GM23338 (cell line): ENCODE data around the gene CPXM2. TPM values are rescaled to one million over a fixed set of nuclear protein-coding genes. Genes with fewer than 3 reads are reported as not detected.

Source experiments
- ATAC-seq: fragments of 200-7000 bp; cut with Tn5 transposase; 3 replicates; pipeline ENCODE4 v1.9.1; 2020
- DNase-seq: peaks from one replicate; pipeline ENCODE4 v3.0.0-alpha.2; 2015; ENCODE audit warnings: low spot score
- H2AFZ ChIP-seq: fragments of 200-600 bp; sonication (generic); 2 replicates; pipeline ENCODE4 v1.8.0; 2016; ENCODE audit warnings: antibody characterized with exemption, mild to moderate bottlenecking, moderate library complexity
- H3F3A ChIP-seq: fragments of 200-600 bp; sonication (generic); replicated peaks from 2 replicates; pipeline ENCODE4 v1.8.0; 2017; ENCODE audit warnings: antibody characterized with exemption, mixed run types, low read depth
- H3K27ac ChIP-seq: fragments of 200-600 bp; sonication (generic); 2 replicates; pipeline ENCODE4 v1.6.1; 2016; ENCODE audit warnings: low read depth
- H3K27me3 ChIP-seq: fragments of 200-600 bp; sonication (generic); 2 replicates; pipeline ENCODE4 v1.8.0; 2016; ENCODE audit warnings: mild to moderate bottlenecking, mixed run types, moderate library complexity; ENCODE audit not compliant: insufficient read depth
- H3K36me3 ChIP-seq: fragments of 200-600 bp; sonication (generic); 2 replicates; pipeline ENCODE4 v1.8.0; 2016; ENCODE audit warnings: mild to moderate bottlenecking; ENCODE audit not compliant: insufficient read depth
- H3K4me1 ChIP-seq: fragments of 200-600 bp; sonication (generic); 2 replicates; pipeline ENCODE4 v1.8.0; 2016; ENCODE audit warnings: mild to moderate bottlenecking, moderate library complexity; ENCODE audit not compliant: insufficient read depth
- H3K4me2 ChIP-seq: fragments of 200-600 bp; sonication (generic); 2 replicates; pipeline ENCODE4 v1.7.1; 2017; ENCODE audit warnings: mixed run types
- H3K4me3 ChIP-seq: fragments of 200-600 bp; sonication (generic); 2 replicates; pipeline ENCODE4 v1.6.1; 2016; ENCODE audit warnings: mixed run types
- H3K79me2 ChIP-seq: fragments of 200-600 bp; sonication (generic); replicated peaks from 2 replicates; pipeline ENCODE4 v1.8.0; 2017; ENCODE audit warnings: mild to moderate bottlenecking; ENCODE audit not compliant: insufficient read depth
- H3K9me2 ChIP-seq: fragments of 200-600 bp; sonication (generic); 2 replicates; pipeline ENCODE4 v1.8.0; 2017; ENCODE audit not compliant: insufficient read depth
- H4K20me1 ChIP-seq: fragments of 200-600 bp; sonication (generic); replicated peaks from 2 replicates; pipeline ENCODE4 v1.8.0; 2017; ENCODE audit warnings: mild to moderate bottlenecking; ENCODE audit not compliant: insufficient read depth
- H3K27ac Mint-ChIP-seq: 2 replicates; pipeline ENCODE4 v1.8.0; 2020; ENCODE audit warnings: inconsistent platforms, mild to moderate bottlenecking, moderate library complexity, mixed read lengths
- H3K27me3 Mint-ChIP-seq: 3 replicates; pipeline ENCODE4 v1.8.0; 2022; ENCODE audit warnings: low read depth, mild to moderate bottlenecking, moderate library complexity, mixed read lengths, inconsistent platforms; ENCODE audit not compliant: insufficient read depth, poor library complexity
- H3K36me3 Mint-ChIP-seq: 3 replicates; pipeline ENCODE4 v1.8.0; 2021; ENCODE audit warnings: low read depth, mild to moderate bottlenecking, inconsistent platforms, moderate library complexity, mixed read lengths
- H3K4me1 Mint-ChIP-seq: 3 replicates; pipeline ENCODE4 v1.8.0; 2020; ENCODE audit warnings: mild to moderate bottlenecking, inconsistent platforms, mixed read lengths
- H3K4me3 Mint-ChIP-seq: 3 replicates; pipeline ENCODE4 v1.8.0; 2021; ENCODE audit warnings: moderate library complexity, mild to moderate bottlenecking, inconsistent platforms, mixed read lengths
- H3K9me3 Mint-ChIP-seq: 3 replicates; pipeline ENCODE4 v1.8.0; 2020; ENCODE audit warnings: moderate library complexity, mild to moderate bottlenecking, inconsistent platforms, mixed read lengths
- EZH2 ChIP-seq: fragments of 200-600 bp; sonication (generic); IDR thresholded peaks from one replicate; pipeline ENCODE4 v1.8.0; 2017; ENCODE audit warnings: antibody characterized with exemption, mild to moderate bottlenecking, low read depth; ENCODE audit not compliant: unreplicated experiment
- JUNB ChIP-seq: IDR thresholded peaks from one replicate; pipeline ENCODE4 v1.6.1; 2016; ENCODE audit warnings: antibody characterized with exemption; ENCODE audit not compliant: unreplicated experiment
- NANOG ChIP-seq: IDR thresholded peaks from 2 replicates; pipeline ENCODE4 v1.6.1; 2016; ENCODE audit warnings: antibody characterized with exemption, borderline replicate concordance
- POLR2AphosphoS5 ChIP-seq: IDR thresholded peaks from 2 replicates; pipeline ENCODE4 v1.6.1; 2016; ENCODE audit warnings: antibody characterized with exemption, low read depth
- ZNF331 ChIP-seq: fragments of 250-450 bp; sonication (Bioruptor Pico); IDR thresholded peaks from 2 replicates; pipeline ENCODE4 v1.5.0; 2020; ENCODE audit warnings: low read depth, mild to moderate bottlenecking, moderate library complexity
- polyA plus RNA-seq: library from polyadenylated mRNA; unstranded; fragments of >200 nt; fragmentation: Nextera tagmentation; extraction: Ambion mirVana; gene quantifications from 2 replicates; pipeline ENCODE4 v1.2.1, GENCODE V29; 2016
- total RNA-seq: library from RNA; depleted of rRNA; stranded (reverse); fragments of >200 nt; shearing (Covaris generic); gene quantifications from 2 replicates; pipeline ENCODE4 v1.2.3, GENCODE V29; 2014
- TF ChIP-seq, protein P1 (sequence below): IDR thresholded peaks from 2 replicates; pipeline ENCODE4 v1.6.1; 2016; ENCODE audit warnings: antibody characterized with exemption
- TF ChIP-seq, protein P2 (sequence below): fragments of 250-450 bp; sonication (Bioruptor Pico); IDR thresholded peaks from 2 replicates; pipeline ENCODE4 v1.5.0; 2020; ENCODE audit warnings: mild to moderate bottlenecking, moderate library complexity
- TF ChIP-seq, protein P3 (sequence below), 2 experiments: fragments of 200-600 bp in 1 of 2; sonication (generic) in 1 of 2; conservative IDR thresholded peaks; 2 replicates each; pipeline versions ENCODE4 v1.5.1 to v1.6.1; 2016 to 2017; ENCODE audit warnings: antibody characterized with exemption in 2 of 2, low read depth in 2 of 2, mild to moderate bottlenecking in 2 of 2, moderate library complexity in 1 of 2

CPXM2 gene
- total and polyA plus RNA-seq, 2 experiments from 2014 or later = 1.6 to 8.1 TPM

DNA sequence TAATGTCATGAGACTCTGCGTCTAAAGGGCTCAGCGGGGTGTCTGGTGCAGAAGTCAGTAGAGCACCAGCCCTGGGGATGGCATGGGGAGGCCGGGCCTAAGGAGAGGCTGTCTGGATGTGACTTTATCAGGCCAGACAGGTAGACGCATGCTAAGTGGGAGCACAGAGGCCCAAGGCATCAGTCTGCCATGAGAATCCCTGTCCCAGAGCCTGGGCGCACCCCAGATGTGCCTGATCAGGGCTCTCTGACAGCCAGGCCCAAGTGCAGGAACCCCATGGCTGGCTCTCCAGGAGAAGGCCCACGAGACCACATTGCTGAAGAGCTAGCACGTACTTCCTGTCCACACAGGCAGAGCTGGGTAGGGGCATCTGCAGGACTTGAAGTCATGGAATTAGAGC, 48.0 kb upstream of the CPXM2 start:
- ATAC-seq = no peak
- H3K79me2 ChIP-seq = no peaks in the 10 kb centered on the region
- H3K4me2 ChIP-seq = no peak overlapping the region
- H3F3A ChIP-seq = no peaks in the 10 kb centered on the region
- no peaks in the 10 kb centered on the region; the same call in 2 of the 3 replicates for H3K36me3 Mint-ChIP-seq
- H3K4me3 ChIP-seq = no peak overlapping the region
- TF ChIP-seq EZH2 = no peak
- TF ChIP-seq JUNB = no peak
- no peak for TF ChIP-seq NANOG
- TF ChIP-seq, protein P1, sequence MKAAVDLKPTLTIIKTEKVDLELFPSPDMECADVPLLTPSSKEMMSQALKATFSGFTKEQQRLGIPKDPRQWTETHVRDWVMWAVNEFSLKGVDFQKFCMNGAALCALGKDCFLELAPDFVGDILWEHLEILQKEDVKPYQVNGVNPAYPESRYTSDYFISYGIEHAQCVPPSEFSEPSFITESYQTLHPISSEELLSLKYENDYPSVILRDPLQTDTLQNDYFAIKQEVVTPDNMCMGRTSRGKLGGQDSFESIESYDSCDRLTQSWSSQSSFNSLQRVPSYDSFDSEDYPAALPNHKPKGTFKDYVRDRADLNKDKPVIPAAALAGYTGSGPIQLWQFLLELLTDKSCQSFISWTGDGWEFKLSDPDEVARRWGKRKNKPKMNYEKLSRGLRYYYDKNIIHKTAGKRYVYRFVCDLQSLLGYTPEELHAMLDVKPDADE = no peak
- TF ChIP-seq POLR2AphosphoS5 = no peak
- TF ChIP-seq, protein P2, sequence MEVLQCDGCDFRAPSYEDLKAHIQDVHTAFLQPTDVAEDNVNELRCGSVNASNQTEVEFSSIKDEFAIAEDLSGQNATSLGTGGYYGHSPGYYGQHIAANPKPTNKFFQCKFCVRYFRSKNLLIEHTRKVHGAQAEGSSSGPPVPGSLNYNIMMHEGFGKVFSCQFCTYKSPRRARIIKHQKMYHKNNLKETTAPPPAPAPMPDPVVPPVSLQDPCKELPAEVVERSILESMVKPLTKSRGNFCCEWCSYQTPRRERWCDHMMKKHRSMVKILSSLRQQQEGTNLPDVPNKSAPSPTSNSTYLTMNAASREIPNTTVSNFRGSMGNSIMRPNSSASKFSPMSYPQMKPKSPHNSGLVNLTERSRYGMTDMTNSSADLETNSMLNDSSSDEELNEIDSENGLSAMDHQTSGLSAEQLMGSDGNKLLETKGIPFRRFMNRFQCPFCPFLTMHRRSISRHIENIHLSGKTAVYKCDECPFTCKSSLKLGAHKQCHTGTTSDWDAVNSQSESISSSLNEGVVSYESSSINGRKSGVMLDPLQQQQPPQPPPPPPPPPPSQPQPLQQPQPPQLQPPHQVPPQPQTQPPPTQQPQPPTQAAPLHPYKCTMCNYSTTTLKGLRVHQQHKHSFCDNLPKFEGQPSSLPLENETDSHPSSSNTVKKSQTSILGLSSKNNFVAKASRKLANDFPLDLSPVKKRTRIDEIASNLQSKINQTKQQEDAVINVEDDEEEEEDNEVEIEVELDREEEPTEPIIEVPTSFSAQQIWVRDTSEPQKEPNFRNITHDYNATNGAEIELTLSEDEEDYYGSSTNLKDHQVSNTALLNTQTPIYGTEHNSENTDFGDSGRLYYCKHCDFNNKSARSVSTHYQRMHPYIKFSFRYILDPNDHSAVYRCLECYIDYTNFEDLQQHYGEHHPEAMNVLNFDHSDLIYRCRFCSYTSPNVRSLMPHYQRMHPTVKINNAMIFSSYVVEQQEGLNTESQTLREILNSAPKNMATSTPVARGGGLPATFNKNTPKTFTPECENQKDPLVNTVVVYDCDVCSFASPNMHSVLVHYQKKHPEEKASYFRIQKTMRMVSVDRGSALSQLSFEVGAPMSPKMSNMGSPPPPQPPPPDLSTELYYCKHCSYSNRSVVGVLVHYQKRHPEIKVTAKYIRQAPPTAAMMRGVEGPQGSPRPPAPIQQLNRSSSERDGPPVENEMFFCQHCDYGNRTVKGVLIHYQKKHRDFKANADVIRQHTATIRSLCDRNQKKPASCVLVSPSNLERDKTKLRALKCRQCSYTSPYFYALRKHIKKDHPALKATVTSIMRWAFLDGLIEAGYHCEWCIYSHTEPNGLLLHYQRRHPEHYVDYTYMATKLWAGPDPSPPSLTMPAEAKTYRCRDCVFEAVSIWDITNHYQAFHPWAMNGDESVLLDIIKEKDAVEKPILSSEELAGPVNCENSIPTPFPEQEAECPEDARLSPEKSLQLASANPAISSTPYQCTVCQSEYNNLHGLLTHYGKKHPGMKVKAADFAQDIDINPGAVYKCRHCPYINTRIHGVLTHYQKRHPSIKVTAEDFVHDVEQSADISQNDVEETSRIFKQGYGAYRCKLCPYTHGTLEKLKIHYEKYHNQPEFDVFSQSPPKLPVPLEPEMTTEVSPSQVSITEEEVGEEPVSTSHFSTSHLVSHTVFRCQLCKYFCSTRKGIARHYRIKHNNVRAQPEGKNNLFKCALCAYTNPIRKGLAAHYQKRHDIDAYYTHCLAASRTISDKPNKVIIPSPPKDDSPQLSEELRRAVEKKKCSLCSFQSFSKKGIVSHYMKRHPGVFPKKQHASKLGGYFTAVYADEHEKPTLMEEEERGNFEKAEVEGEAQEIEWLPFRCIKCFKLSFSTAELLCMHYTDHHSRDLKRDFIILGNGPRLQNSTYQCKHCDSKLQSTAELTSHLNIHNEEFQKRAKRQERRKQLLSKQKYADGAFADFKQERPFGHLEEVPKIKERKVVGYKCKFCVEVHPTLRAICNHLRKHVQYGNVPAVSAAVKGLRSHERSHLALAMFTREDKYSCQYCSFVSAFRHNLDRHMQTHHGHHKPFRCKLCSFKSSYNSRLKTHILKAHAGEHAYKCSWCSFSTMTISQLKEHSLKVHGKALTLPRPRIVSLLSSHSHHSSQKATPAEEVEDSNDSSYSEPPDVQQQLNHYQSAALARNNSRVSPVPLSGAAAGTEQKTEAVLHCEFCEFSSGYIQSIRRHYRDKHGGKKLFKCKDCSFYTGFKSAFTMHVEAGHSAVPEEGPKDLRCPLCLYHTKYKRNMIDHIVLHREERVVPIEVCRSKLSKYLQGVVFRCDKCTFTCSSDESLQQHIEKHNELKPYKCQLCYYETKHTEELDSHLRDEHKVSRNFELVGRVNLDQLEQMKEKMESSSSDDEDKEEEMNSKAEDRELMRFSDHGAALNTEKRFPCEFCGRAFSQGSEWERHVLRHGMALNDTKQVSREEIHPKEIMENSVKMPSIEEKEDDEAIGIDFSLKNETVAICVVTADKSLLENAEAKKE (CRISPR knock-in tag) = no peak
- TF ChIP-seq, protein P3, sequence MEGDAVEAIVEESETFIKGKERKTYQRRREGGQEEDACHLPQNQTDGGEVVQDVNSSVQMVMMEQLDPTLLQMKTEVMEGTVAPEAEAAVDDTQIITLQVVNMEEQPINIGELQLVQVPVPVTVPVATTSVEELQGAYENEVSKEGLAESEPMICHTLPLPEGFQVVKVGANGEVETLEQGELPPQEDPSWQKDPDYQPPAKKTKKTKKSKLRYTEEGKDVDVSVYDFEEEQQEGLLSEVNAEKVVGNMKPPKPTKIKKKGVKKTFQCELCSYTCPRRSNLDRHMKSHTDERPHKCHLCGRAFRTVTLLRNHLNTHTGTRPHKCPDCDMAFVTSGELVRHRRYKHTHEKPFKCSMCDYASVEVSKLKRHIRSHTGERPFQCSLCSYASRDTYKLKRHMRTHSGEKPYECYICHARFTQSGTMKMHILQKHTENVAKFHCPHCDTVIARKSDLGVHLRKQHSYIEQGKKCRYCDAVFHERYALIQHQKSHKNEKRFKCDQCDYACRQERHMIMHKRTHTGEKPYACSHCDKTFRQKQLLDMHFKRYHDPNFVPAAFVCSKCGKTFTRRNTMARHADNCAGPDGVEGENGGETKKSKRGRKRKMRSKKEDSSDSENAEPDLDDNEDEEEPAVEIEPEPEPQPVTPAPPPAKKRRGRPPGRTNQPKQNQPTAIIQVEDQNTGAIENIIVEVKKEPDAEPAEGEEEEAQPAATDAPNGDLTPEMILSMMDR (conservative IDR thresholded peaks at IDR 0.05; ENCODE audit: low read depth in 2 of 2) = no peak
- no peak for TF ChIP-seq ZNF331 (CRISPR knock-in tag)
- H2AFZ ChIP-seq = no peak overlapping the region
- no peak for DNase-seq
- peaks cover 7% of the 10 kb centered on the region for H3K4me1 Mint-ChIP-seq
- H3K27me3 Mint-ChIP-seq = peaks cover 2% of the 10 kb centered on the region
- no peak overlapping the region for H3K27ac ChIP-seq
- no peak overlapping the region for H3K27ac Mint-ChIP-seq
- no peaks in the 10 kb centered on the region for H3K27me3 ChIP-seq
- H3K9me2 ChIP-seq = 0 out of 2 replicates have a peak, but pooled peaks cover 4% of the 10 kb centered on the region
- H4K20me1 ChIP-seq = no peaks in the 10 kb centered on the region
- H3K4me1 ChIP-seq = no peaks in the 10 kb centered on the region
- H3K4me3 Mint-ChIP-seq = no peak overlapping the region
- peaks cover 9% of the 10 kb centered on the region; the same call in 2 of the 3 replicates for H3K9me3 Mint-ChIP-seq
- H3K36me3 ChIP-seq = no peaks in the 10 kb centered on the region
